ENCODE measurements around the gene PTRH1.

PTRH1 gene

GRCh38 chr9:127739614-127740330, 24.3 kb upstream of the PTRH1 start:
- DNase-seq, result no peak

GRCh38 chr9:127738666-127739065, 23.2 kb upstream of the PTRH1 start:
- DNase-seq, result no peak

- DNase-seq, result no peak
These were observed 20.2 kb upstream of the PTRH1 start for GRCh38 chr9:127735530-127736185.

GRCh38 chr9:127734747-127735529, 19.5 kb upstream of the PTRH1 start, which contains the start of gene TOR2A:
TOR2A (minus strand) TSS chr9:127735294; CDS start chr9:127735270, 24 bp downstream.
- DNase-seq, result peak; percentile 98

GRCh38 chr9:127734247-127734746, 18.8 kb upstream of the PTRH1 start:
- no peak for DNase-seq

- no peak for DNase-seq
These were observed 18.2 kb upstream of the PTRH1 start for GRCh38 chr9:127733614-127734013.

- no peak for DNase-seq
These were observed 17.0 kb upstream of the PTRH1 start for GRCh38 chr9:127732444-127732843.

GRCh38 chr9:127731938-127732337, 16.5 kb upstream of the PTRH1 start:
- no peak for DNase-seq

- DNase-seq, result no peak
These were observed 15.4 kb upstream of the PTRH1 start for GRCh38 chr9:127730799-127731410.

GRCh38 chr9:127730262-127730661, 14.8 kb upstream of the PTRH1 start:
- no peak for DNase-seq

- DNase-seq, result no peak
These were observed 14.2 kb upstream of the PTRH1 start for GRCh38 chr9:127729522-127730256.

- no peak for DNase-seq
These were observed 13.3 kb upstream of the PTRH1 start for GRCh38 chr9:127728808-127729207.

GRCh38 chr9:127726871-127727270, 11.4 kb upstream of the PTRH1 start:
- no peak for DNase-seq

GRCh38 chr9:127724012-127724411, 8.5 kb upstream of the PTRH1 start:
- peak; percentile 46 for DNase-seq

GRCh38 chr9:127723444-127723843, 8.0 kb upstream of the PTRH1 start:
- peak; percentile 79 for DNase-seq

- no peak for DNase-seq
These were observed 7.5 kb upstream of the PTRH1 start for GRCh38 chr9:127723013-127723412.

GRCh38 chr9:127722055-127722745, 6.7 kb upstream of the PTRH1 start:
- DNase-seq, result no peak

GRCh38 chr9:127721391-127721821, 5.9 kb upstream of the PTRH1 start:
- no peak for DNase-seq

GRCh38 chr9:127720865-127721227, 5.4 kb upstream of the PTRH1 start:
- DNase-seq, result no peak

- no peak for DNase-seq
These were observed 4.8 kb upstream of the PTRH1 start for GRCh38 chr9:127720031-127720864.

- DNase-seq, result peak; percentile 41
These were observed 2.3 kb upstream of the PTRH1 start for GRCh38 chr9:127717766-127718165.
